OCI-LY1 (cell line): Measurements from ENCODE around the gene YDJC.

ENCODE experiments used
- EZH2 ChIP-seq: fragments of 200-600 bp; sonication (generic), shearing (Covaris generic); IDR thresholded peaks from 2 replicates; pipeline ENCODE4 v1.8.0; 2017; ENCODE audit warnings: borderline replicate concordance, mixed run types, mild to moderate bottlenecking, antibody characterized with exemption, low read length, moderate library complexity, mixed read lengths
- TF ChIP-seq, protein P1 (sequence below): fragments of 200-600 bp; sonication (generic), shearing (Covaris generic); IDR thresholded peaks from 2 replicates; pipeline ENCODE4 v1.5.1; 2017; ENCODE audit warnings: mild to moderate bottlenecking, antibody characterized with exemption, low read length, moderate library complexity, mixed read lengths

GRCh38 chr22:21666786-21667185 lies 37.0 kb upstream of the YDJC start:
- TF ChIP-seq, protein P1, sequence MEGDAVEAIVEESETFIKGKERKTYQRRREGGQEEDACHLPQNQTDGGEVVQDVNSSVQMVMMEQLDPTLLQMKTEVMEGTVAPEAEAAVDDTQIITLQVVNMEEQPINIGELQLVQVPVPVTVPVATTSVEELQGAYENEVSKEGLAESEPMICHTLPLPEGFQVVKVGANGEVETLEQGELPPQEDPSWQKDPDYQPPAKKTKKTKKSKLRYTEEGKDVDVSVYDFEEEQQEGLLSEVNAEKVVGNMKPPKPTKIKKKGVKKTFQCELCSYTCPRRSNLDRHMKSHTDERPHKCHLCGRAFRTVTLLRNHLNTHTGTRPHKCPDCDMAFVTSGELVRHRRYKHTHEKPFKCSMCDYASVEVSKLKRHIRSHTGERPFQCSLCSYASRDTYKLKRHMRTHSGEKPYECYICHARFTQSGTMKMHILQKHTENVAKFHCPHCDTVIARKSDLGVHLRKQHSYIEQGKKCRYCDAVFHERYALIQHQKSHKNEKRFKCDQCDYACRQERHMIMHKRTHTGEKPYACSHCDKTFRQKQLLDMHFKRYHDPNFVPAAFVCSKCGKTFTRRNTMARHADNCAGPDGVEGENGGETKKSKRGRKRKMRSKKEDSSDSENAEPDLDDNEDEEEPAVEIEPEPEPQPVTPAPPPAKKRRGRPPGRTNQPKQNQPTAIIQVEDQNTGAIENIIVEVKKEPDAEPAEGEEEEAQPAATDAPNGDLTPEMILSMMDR = no peak
- no peak for TF ChIP-seq EZH2
